MM.1S (cell line): ENCODE results near the gene GABRG3.

Source experiments
- EZH2 ChIP-seq: fragments of 300-600 bp; sonication (generic); optimal IDR thresholded peaks from 2 replicates; pipeline ENCODE3; 2017; ENCODE audit warnings: low read depth, mild to moderate bottlenecking, antibody characterized with exemption, low read length, mixed read lengths
- EZH2phosphoT487 ChIP-seq: fragments of 300-600 bp; sonication (generic); IDR thresholded peaks from 2 replicates; pipeline ENCODE4 v1.6.1; 2018; ENCODE audit warnings: antibody characterized with exemption, low read length
- TF ChIP-seq, protein P1 (sequence below): fragments of 300-600 bp; sonication (generic); IDR thresholded peaks from 2 replicates; pipeline ENCODE4 v1.5.1; 2016; ENCODE audit warnings: antibody characterized with exemption, low read length, mixed read lengths

DNA sequence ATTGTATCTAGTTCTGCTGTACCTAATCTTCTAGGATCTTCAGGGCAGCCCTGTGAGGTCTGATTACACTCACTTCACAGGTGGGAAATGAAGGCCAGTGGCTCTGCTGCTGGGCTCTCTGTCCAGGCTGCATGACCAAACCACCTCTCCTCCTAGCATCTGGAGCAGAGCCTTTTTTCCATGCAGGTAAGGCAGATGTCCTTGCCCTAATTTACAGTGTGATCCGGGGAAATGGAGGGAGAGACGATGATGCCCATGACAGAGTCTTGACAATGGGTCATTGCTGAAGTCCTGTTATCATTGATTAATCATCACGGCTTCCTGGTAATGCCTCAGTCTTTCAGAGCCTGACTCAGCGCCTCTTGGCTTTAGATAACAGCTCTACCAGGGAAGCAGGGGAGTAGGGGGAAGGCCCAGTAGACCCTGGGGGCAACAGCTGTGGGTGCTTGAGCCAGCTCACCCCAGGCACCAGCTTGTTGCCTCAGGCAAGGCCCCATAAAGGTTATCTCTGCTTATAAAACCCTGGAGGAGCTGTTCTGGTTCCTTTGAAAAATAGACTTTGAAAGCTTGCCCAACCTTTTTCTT is 153.4 kb downstream of the GABRG3 start:
- TF ChIP-seq, protein P1, sequence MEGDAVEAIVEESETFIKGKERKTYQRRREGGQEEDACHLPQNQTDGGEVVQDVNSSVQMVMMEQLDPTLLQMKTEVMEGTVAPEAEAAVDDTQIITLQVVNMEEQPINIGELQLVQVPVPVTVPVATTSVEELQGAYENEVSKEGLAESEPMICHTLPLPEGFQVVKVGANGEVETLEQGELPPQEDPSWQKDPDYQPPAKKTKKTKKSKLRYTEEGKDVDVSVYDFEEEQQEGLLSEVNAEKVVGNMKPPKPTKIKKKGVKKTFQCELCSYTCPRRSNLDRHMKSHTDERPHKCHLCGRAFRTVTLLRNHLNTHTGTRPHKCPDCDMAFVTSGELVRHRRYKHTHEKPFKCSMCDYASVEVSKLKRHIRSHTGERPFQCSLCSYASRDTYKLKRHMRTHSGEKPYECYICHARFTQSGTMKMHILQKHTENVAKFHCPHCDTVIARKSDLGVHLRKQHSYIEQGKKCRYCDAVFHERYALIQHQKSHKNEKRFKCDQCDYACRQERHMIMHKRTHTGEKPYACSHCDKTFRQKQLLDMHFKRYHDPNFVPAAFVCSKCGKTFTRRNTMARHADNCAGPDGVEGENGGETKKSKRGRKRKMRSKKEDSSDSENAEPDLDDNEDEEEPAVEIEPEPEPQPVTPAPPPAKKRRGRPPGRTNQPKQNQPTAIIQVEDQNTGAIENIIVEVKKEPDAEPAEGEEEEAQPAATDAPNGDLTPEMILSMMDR = no peak
- TF ChIP-seq EZH2 (no peak), EZH2phosphoT487 (no peak)
